ENCODE results near the gene HGFAC. TPM values are rescaled to one million over a fixed set of nuclear protein-coding genes. Genes with fewer than 3 reads are reported as not detected.

Gene HGFAC
- total RNA-seq, 2 experiments from 2014 or later: 0.25 to 0.75 TPM

- ChIA-PET CTCF (no interaction called here), POLR2A (no interaction called here)
- peaks cover 0 to 9% of the 10 kb centered on the region in 2 experiments for H3K9me3 ChIP-seq (ENCODE audit: control insufficient read depth in 1 of 2, insufficient read depth in 1 of 2, low read length in 2 of 2)
- ATAC-seq (ENCODE audit: poor library complexity) (no peak), DNase-seq (no peak)
- no peaks in the 10 kb centered on the region for H3K4me1 Mint-ChIP-seq (ENCODE audit: low read depth)
- no peak overlapping the region for H3K27ac ChIP-seq (ENCODE audit: low read depth in 1 of 2, low read length in 2 of 2)
- no peaks in the 10 kb centered on the region for H3K4me1 ChIP-seq (ENCODE audit: insufficient read depth, low read length)
- H3K4me3 Mint-ChIP-seq: no peak overlapping the region
- H3K36me3 Mint-ChIP-seq (ENCODE audit: low read depth): no peaks in the 10 kb centered on the region
- intact Hi-C loops (cut with DNase I, micrococcal nuclease): no loop called here
- H3K27ac Mint-ChIP-seq: no peak overlapping the region
- H3K27me3 ChIP-seq (ENCODE audit: control insufficient read depth in 1 of 2, insufficient read depth in 2 of 2, low read length in 2 of 2): peaks cover 0 to 6% of the 10 kb centered on the region in 2 experiments
- TF ChIP-seq CTCF (IDR thresholded peaks at IDR 0.05): no peak
- H3K4me3 ChIP-seq (ENCODE audit: low read length): no peak overlapping the region
- H3K36me3 ChIP-seq (ENCODE audit: insufficient read depth, low read length): no peaks in the 10 kb centered on the region
- H3K9me3 Mint-ChIP-seq: no peaks in the 10 kb centered on the region
- no peaks in the 10 kb centered on the region for H3K27me3 Mint-ChIP-seq
Measured at GRCh38 chr4:3473996-3474765, 32.4 kb downstream of the HGFAC start.

GRCh38 chr4:3475041-3475712 lies 33.4 kb downstream of the HGFAC start:
- POLR2A ChIA-PET: no interaction called here
- no peak for ATAC-seq (ENCODE audit: poor library complexity)
- Mint-ChIP-seq H3K27me3 (no peaks in the 10 kb centered on the region), H3K9me3 (no peaks in the 10 kb centered on the region), H3K27ac (no peak overlapping the region), H3K36me3 (ENCODE audit: low read depth) (no peaks in the 10 kb centered on the region), H3K4me1 (ENCODE audit: low read depth) (no peaks in the 10 kb centered on the region), H3K4me3 (no peak overlapping the region)
- Histone ChIP-seq H3K27ac (ENCODE audit: low read depth in 1 of 2, low read length in 2 of 2) (no peak overlapping the region), H3K9me3 (ENCODE audit: control insufficient read depth in 1 of 2, insufficient read depth in 1 of 2, low read length in 2 of 2) (peaks cover 0 to 6% of the 10 kb centered on the region in 2 experiments), H3K4me1 (ENCODE audit: insufficient read depth, low read length) (no peaks in the 10 kb centered on the region), H3K27me3 (ENCODE audit: control insufficient read depth in 1 of 2, insufficient read depth in 2 of 2, low read length in 2 of 2) (peaks cover 2 to 6% of the 10 kb centered on the region in 2 experiments), H3K36me3 (ENCODE audit: insufficient read depth, low read length) (no peaks in the 10 kb centered on the region), H3K4me3 (ENCODE audit: low read length) (no peak overlapping the region)
- no peak for TF ChIP-seq CTCF (IDR thresholded peaks at IDR 0.05)
- CTCF ChIA-PET: no interaction called here
- intact Hi-C loops (cut with DNase I, micrococcal nuclease): no loop called here
- DNase-seq: no peak

- Mint-ChIP-seq H3K4me1 (ENCODE audit: low read depth) (no peaks in the 10 kb centered on the region), H3K9me3 (no peaks in the 10 kb centered on the region), H3K36me3 (ENCODE audit: low read depth) (no peaks in the 10 kb centered on the region), H3K27me3 (peaks cover 6% of the 10 kb centered on the region), H3K4me3 (no peak overlapping the region), H3K27ac (no peak overlapping the region)
- Histone ChIP-seq H3K36me3 (ENCODE audit: insufficient read depth, low read length) (no peaks in the 10 kb centered on the region), H3K4me1 (ENCODE audit: insufficient read depth, low read length) (peaks cover 6% of the 10 kb centered on the region), H3K9me3 (ENCODE audit: control insufficient read depth in 1 of 2, insufficient read depth in 1 of 2, low read length in 2 of 2) (peaks cover 0 to 9% of the 10 kb centered on the region in 2 experiments), H3K27ac (ENCODE audit: low read depth in 1 of 2, low read length in 2 of 2) (no peak overlapping the region), H3K4me3 (ENCODE audit: low read length) (no peak overlapping the region), H3K27me3 (ENCODE audit: control insufficient read depth in 1 of 2, insufficient read depth in 2 of 2, low read length in 2 of 2) (peaks cover 6 to 8% of the 10 kb centered on the region in 2 experiments)
- ChIA-PET POLR2A (no interaction called here), CTCF (no interaction called here)
- no peak for TF ChIP-seq CTCF (IDR thresholded peaks at IDR 0.05)
- no peak for DNase-seq
- no peak for ATAC-seq (ENCODE audit: poor library complexity)
- intact Hi-C loops (cut with DNase I, micrococcal nuclease): no loop called here
Measured at GRCh38 chr4:3475713-3476260, 34.0 kb downstream of the HGFAC start.

Measured in CD4-positive, alpha-beta T cell (primary cell).